HG03066 (cell line): Measurements from ENCODE around the gene KRT39.
"Not testable (repeated sequence)": the region's sequence is repeated elsewhere in the genome, so short reads cannot be mapped to it uniquely, and the experiment has no call there.

Experiments used
- ATAC-seq: cut with Tn5 transposase; IDR thresholded peaks from one replicate; pipeline ENCODE4 v1.9.1; 2021; ENCODE audit warnings: low read depth; ENCODE audit not compliant: unreplicated experiment

The KRT39 gene

GRCh38 chr17:40944531-40944930, 22.2 kb downstream of the KRT39 start:
- no peak for ATAC-seq

GRCh38 chr17:40942553-40942952, 24.2 kb downstream of the KRT39 start:
- no peak for ATAC-seq

- no peak for ATAC-seq
Measured at GRCh38 chr17:40940266-40940665, 26.5 kb downstream of the KRT39 start.

DNA sequence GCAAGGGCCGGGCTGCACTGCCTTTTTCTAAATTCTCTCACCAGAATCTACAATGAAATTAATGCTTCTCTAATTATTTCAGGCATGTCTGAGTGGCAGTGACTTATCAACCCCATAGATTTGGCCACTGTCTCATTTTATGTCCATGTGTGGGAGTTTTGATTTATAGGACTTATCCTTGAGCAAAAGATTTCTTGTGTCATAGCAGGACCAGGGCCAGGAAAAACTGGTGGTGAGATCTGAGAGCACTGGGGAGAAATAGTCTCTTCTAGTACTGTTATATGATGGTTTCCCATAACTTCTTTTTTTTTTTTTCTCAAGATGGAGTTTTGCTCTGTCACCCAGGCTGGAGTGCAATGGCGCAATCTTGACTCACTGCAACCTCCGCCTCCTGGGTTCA, 27.8 kb downstream of the KRT39 start:
- no peak for ATAC-seq

- no peak for ATAC-seq
Measured at GRCh38 chr17:40937384-40937819, 29.3 kb downstream of the KRT39 start, which contains the start of gene KRT23. Gene KRT23 (minus strand): TSS chr17:40937646. CDS start chr17:40936603, 1,043 bp downstream.

DNA sequence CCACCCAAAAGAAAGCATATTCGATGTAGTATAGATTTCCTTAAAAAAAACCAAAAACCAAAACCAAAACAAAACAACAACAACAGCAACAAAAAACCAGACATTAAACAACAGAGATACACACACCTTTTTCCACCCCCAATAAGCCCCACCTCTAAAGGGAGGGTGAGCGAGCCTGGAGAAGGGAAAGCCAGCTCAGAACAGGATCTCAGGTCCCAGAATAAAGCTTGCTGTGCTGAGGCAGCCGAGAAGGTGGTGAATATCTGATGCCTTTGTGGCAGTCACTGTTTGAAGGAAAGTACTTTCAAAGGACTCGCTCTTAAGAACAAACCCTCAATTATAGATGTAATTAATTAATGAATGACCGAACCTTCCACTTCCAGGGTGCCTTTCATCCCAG, 29.8 kb downstream of the KRT39 start:
- no peak for ATAC-seq

DNA sequence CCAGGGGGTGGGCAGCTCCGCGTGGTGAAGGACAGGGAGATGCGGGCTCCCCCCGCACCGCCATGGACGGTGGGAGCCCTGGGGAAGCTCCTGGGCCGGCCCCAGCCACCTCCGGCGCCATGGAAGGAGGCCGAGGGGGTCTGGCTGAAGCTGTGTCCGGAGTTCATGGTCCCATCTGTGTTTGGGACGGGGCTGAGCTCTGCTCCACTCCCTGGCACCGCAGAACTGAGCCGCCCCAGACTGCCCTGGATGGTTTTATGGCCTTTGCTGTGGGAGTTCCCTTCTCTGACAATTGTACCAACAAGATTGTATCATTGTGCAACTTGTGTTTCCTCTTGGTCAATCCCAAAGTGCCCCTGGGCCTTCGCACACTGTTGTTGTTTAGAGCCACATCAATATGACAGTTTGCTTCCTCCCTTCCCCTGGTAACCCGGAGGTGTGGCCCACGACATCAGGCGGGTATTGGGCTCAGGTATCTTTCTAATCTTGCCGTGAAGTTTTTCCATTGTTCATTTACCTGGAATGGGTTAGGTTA, 30.2 kb downstream of the KRT39 start:
- ATAC-seq: no peak

- ATAC-seq: no peak
Measured at GRCh38 chr17:40935624-40936023, 31.1 kb downstream of the KRT39 start.

DNA sequence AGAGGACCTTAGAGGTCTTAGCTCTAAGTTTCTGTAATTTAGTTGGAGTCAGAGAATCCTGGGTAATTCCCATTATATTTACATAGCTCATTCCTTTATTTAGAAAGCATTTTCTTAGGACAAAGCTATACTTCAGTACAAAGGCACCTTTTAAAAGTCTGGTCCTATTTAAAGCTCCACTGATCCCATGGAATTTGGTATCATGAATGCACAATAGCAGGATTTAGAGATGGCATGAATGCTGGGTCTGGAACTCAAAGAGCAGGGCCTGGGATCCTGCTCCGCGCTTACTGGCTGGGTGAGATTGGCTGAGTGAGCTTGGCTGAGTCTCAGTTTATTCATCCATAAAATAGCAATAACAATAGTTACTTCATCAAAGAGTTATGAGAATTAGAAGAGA, 34.1 kb downstream of the KRT39 start:
- ATAC-seq: no peak

- no peak for ATAC-seq
Measured at GRCh38 chr17:40931311-40931710, 35.4 kb downstream of the KRT39 start.

DNA sequence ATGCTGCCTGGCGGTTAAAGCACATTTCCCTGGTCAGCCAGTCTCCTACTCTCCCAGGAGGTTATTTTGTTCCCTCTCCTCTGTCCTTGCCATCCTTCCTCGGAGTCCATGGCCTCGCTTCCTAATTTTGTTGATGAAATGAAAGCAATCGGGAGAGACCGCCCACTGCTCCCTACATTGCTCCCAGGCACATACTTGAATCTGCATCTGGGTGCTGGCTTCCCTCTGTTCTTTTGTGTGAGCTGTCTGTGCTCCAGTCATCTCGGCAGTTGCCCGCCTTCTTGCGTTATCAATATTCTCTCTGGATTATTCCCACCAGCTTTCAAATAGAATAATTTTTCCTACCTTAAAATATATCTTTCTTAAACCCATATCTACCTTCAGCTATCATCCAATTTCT, 40.4 kb downstream of the KRT39 start:
- ATAC-seq: no peak

- ATAC-seq: no peak
Measured at GRCh38 chr17:40922239-40922638, 44.5 kb downstream of the KRT39 start.

- no peak for ATAC-seq
Measured at GRCh38 chr17:40921026-40921425, 45.7 kb downstream of the KRT39 start.

DNA sequence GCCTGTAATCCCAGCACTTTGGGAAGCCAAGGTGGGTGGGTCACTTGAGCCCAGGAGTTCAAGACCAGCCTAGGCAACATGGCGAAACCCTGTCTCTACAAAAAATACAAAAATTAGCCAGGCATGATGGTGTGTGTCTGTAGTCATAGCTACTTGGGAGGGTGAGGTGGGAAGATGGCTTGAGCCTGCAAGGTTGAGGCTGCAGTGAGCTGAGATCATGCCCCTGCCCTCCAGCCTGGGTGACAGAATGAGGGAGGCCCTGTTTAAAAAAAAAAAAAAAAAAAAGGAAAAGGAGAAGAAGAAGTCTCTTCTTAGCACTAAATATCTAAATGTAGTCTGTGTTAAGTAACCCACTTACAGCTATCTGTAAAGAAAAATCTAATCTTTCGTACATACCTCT, 49.6 kb downstream of the KRT39 start:
- ATAC-seq: not testable (repeated sequence)

- ATAC-seq: no peak
Measured at GRCh38 chr17:40916366-40916765, 50.4 kb downstream of the KRT39 start.

- no peak for ATAC-seq
Measured at GRCh38 chr17:40915721-40916256, 51.0 kb downstream of the KRT39 start.

DNA sequence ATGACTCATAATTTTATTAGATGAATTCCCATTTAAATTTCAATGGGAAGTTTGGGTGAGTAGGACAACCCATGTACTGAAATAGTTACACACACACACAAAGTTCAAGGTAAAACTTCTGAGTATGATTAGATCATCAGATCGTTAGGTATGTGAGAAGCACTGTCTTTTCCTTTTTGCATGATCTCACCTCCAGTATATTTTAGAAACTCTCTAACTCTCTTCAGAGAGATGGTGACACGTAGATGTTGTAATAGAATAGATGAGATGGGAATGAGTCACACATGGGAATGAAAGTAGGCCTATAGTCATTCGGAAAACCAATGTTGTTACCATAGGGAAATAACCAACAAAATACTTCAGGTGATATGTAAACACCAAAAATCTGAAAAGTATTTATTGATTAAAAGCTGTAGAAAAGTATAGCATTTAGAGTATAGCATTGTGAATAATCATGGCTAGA, 51.5 kb downstream of the KRT39 start:
- ATAC-seq: no peak

GRCh38 chr17:40914075-40914855, 52.5 kb downstream of the KRT39 start:
- no peak for ATAC-seq

DNA sequence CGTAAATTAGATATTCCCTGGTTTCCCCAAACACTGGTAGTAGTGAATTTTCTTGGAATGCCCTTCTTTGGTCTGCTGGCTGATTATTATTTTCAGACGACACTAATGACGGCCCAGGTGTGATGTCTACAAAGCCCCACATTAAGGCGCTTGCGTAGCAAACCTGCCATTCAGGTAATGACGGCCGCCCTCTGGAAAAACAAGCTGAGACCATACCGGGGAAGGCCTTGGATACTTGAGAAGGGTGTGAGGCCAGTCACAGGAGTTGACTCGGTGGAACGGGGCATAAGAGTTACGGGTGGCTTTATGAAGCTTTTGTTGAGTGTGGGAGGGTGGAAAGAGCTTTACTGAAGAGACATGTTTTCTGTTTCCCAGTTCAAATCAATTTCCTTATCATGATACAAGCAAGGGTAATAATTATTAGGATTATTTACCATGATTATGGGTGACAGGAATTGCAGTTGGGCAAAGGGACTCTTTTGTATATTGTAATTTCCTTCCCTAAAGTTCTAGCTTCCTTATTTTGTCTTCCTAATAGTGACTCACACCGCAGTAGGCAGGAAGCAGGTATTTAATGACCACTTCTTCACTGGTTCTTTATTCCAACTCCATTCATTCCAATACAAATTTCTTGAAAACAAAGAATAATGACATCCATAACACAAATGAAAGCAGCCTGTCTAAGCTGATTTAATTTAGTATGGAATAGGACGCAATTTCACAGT, 54.1 kb downstream of the KRT39 start:
- no peak for ATAC-seq

GRCh38 chr17:40910441-40910841, 56.3 kb downstream of the KRT39 start:
- ATAC-seq: no peak

DNA sequence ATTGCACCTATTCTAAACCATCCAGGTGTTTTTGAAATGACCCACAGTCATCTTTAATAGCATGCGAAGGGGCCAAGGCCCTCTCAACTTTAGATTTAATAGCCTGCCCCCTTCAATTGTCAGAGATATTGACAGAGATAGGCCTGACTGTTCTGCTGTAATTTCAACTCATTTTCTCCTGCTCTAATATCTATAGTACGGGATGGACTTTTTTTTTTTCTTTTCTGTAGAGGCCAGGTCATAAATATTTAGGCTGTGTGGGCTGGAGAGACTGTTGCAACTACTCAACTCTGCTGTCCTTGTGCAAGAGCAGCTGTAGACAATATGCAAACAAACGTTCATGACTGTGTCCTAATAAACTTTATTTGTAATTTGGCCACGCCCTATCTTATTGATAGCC, 57.0 kb downstream of the KRT39 start:
- no peak for ATAC-seq
